Activated B cell treated with CpG ODN at 0.5 μM for 24 hours (primary cell): ENCODE measurements around the gene ELOVL5. TPM values are rescaled to one million over a fixed set of nuclear protein-coding genes. Genes with fewer than 3 reads are reported as not detected.

Experiments
- ATAC-seq: fragments of 200-7000 bp; cut with Tn5 transposase; one replicate; pipeline ENCODE4 v1.10.0; 2021; ENCODE audit warnings: low read depth, mild to moderate bottlenecking, moderate library complexity
- CTCF ChIA-PET: fragments of 350-600 bp; sonication (Branson Sonifier 250); formaldehyde crosslinking; loops from one replicate; lab custom pipeline; 2021; ENCODE audit warnings: antibody characterized with exemption; lab: Charles Lee
- POLR2A ChIA-PET: fragments of 350-600 bp; sonication (Branson Sonifier 250); formaldehyde crosslinking; loops from one replicate; lab custom pipeline; 2021; ENCODE audit warnings: antibody characterized with exemption; lab: Charles Lee
- DNase-seq: peaks from one replicate; pipeline ENCODE4 v3.0.0; 2022
- H3K27ac Mint-ChIP-seq: one replicate; pipeline ENCODE4 v1.8.0; 2020; ENCODE audit warnings: mixed read lengths
- H3K27me3 Mint-ChIP-seq: one replicate; pipeline ENCODE4 v1.8.0; 2021; ENCODE audit warnings: mixed read lengths
- H3K36me3 Mint-ChIP-seq: one replicate; pipeline ENCODE4 v1.8.0; 2021; ENCODE audit warnings: low read depth, mixed read lengths
- H3K4me1 Mint-ChIP-seq: one replicate; pipeline ENCODE4 v1.8.0; 2021; ENCODE audit warnings: mixed read lengths
- H3K4me3 Mint-ChIP-seq: one replicate; pipeline ENCODE4 v1.8.0; 2020; ENCODE audit warnings: mild to moderate bottlenecking, mixed read lengths
- H3K9me3 Mint-ChIP-seq: one replicate; pipeline ENCODE4 v1.8.0; 2020; ENCODE audit warnings: mixed read lengths
- intact Hi-C: fragments of 100-400 bp; cut with micrococcal nuclease; formaldehyde crosslinking; loops from one replicate; pipeline ENCODE4 v1.15.1; 2024
- total RNA-seq: library from RNA; stranded (reverse); gene quantifications from 2 replicates; pipeline ENCODE4 v1.2.3, GENCODE V29; 2022
- TF ChIP-seq, protein P1 (sequence below): fragments of 200-600 bp; IDR thresholded peaks from one replicate; pipeline ENCODE4 v1.8.0; 2022; ENCODE audit warnings: antibody characterized with exemption, mild to moderate bottlenecking

ELOVL5 gene
- total RNA-seq, 1 donor from 2014 or later = 127 TPM

DNA sequence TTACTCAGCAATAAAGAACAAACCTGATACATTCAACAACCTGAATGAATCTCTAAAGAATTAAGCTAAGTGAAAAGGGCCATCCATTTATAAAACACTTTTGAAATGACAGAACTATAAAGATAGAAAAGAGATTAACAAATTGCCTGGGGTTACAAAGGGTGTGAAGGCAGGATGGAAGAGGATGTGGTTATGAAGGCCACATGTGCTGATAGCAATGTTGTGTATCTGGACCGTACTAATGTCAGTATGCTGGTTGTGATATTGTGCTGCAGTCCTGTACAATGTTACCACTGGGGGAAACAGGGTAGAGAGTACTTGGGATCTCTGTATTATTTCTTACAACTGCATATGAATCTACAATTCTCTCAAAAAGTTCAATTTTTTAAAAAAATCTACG is 36.4 kb downstream of the ELOVL5 start:
- ATAC-seq = peak; percentile 45
- ChIA-PET CTCF (no interaction called here), POLR2A (interaction anchor here (1.0 kb wide), 1 partner anchor 10 kb away, joined by 3 read pairs; no protein-coding TSS in a partner anchor)
- intact Hi-C loops = no loop called here
- Mint-ChIP-seq H3K27me3 (no peaks in the 10 kb centered on the region), H3K4me3 (peak overlapping the region; percentile 15), H3K9me3 (no peaks in the 10 kb centered on the region), H3K27ac (peak overlapping the region; percentile 85), H3K36me3 (peaks cover 31% of the 10 kb centered on the region), H3K4me1 (peaks cover 97% of the 10 kb centered on the region)
- TF ChIP-seq, protein P1, sequence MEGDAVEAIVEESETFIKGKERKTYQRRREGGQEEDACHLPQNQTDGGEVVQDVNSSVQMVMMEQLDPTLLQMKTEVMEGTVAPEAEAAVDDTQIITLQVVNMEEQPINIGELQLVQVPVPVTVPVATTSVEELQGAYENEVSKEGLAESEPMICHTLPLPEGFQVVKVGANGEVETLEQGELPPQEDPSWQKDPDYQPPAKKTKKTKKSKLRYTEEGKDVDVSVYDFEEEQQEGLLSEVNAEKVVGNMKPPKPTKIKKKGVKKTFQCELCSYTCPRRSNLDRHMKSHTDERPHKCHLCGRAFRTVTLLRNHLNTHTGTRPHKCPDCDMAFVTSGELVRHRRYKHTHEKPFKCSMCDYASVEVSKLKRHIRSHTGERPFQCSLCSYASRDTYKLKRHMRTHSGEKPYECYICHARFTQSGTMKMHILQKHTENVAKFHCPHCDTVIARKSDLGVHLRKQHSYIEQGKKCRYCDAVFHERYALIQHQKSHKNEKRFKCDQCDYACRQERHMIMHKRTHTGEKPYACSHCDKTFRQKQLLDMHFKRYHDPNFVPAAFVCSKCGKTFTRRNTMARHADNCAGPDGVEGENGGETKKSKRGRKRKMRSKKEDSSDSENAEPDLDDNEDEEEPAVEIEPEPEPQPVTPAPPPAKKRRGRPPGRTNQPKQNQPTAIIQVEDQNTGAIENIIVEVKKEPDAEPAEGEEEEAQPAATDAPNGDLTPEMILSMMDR = no peak
- DNase-seq = no peak

DNA sequence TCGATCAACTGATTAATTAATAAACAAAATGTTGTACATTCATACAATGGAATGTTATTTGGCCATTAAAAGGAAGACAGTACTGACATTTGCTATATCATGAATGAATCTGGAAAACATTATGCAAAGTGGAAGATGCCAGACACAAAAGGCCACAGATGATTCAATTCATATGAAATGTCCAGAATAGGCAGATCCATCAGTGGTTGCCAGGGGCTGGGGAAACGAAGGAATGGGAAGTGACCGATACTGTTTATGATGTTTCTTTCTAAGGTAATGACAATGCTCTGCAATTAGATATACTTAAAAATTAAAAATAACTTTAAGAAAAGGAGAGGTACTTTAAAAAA is 37.2 kb downstream of the ELOVL5 start:
- Mint-ChIP-seq H3K4me3 (no peak overlapping the region), H3K27me3 (no peaks in the 10 kb centered on the region), H3K36me3 (peaks cover 27% of the 10 kb centered on the region), H3K9me3 (no peaks in the 10 kb centered on the region), H3K4me1 (peaks cover 97% of the 10 kb centered on the region), H3K27ac (peak overlapping the region; percentile 92)
- intact Hi-C loops = loop anchor here (2.0 kb wide), 1 partner anchor 17 kb away; no protein-coding TSS in a partner anchor
- ATAC-seq (no peak), DNase-seq (no peak)
- ChIA-PET CTCF (no interaction called here), POLR2A (interaction anchor here (1.0 kb wide), 1 partner anchor 9 kb away, joined by 3 read pairs; no protein-coding TSS in a partner anchor)
- TF ChIP-seq, protein P1 = no peak

GRCh38 chr6:53310771-53311585 is 37.8 kb downstream of the ELOVL5 start:
- ATAC-seq (no peak), DNase-seq (no peak)
- Mint-ChIP-seq H3K27me3 (no peaks in the 10 kb centered on the region), H3K4me1 (peaks cover 95% of the 10 kb centered on the region), H3K36me3 (peaks cover 28% of the 10 kb centered on the region), H3K4me3 (peak overlapping the region; percentile 38), H3K9me3 (no peaks in the 10 kb centered on the region), H3K27ac (peak overlapping the region; percentile 92)
- CTCF ChIA-PET = interaction anchor here (0.7 to 2.1 kb wide), 2 partner anchors 8 to 29 kb away, joined by 3 to 7 read pairs; no protein-coding TSS in a partner anchor
- intact Hi-C loops = loop anchor here (1.0 to 2.0 kb wide), 2 partner anchors 11 to 16 kb away; no protein-coding TSS in a partner anchor
- POLR2A ChIA-PET = interaction anchor here (0.9 to 2.6 kb wide), 3 partner anchors 12 to 49 kb away, joined by 3 to 10 read pairs (median 4); no protein-coding TSS in a partner anchor
- TF ChIP-seq, protein P1 = no peak

- Mint-ChIP-seq H3K9me3 (no peaks in the 10 kb centered on the region), H3K27ac (peak overlapping the region; percentile 92), H3K4me3 (peak overlapping the region; percentile 57), H3K27me3 (no peaks in the 10 kb centered on the region), H3K36me3 (peaks cover 29% of the 10 kb centered on the region), H3K4me1 (peaks cover 86% of the 10 kb centered on the region)
- DNase-seq (no peak), ATAC-seq (no peak)
- ChIA-PET CTCF (interaction anchor here (2.1 to 2.2 kb wide), 2 partner anchors 9 to 16 kb away, joined by 7 to 12 read pairs; no protein-coding TSS in a partner anchor), POLR2A (interaction anchor here (0.9 to 2.6 kb wide), 9 partner anchors 10 to 174 kb away, joined by 3 to 10 read pairs (median 4); partner anchors contain the start of gene ELOVL5)
- intact Hi-C loops = loop anchor here (1.0 to 2.0 kb wide), 2 partner anchors 12 to 15 kb away; no protein-coding TSS in a partner anchor
- TF ChIP-seq, protein P1 = no peak
These were observed 38.8 kb downstream of the ELOVL5 start for GRCh38 chr6:53309901-53310300.
